ENCODE measurements around the gene DDA1.

- TF ChIP-seq, protein P1, sequence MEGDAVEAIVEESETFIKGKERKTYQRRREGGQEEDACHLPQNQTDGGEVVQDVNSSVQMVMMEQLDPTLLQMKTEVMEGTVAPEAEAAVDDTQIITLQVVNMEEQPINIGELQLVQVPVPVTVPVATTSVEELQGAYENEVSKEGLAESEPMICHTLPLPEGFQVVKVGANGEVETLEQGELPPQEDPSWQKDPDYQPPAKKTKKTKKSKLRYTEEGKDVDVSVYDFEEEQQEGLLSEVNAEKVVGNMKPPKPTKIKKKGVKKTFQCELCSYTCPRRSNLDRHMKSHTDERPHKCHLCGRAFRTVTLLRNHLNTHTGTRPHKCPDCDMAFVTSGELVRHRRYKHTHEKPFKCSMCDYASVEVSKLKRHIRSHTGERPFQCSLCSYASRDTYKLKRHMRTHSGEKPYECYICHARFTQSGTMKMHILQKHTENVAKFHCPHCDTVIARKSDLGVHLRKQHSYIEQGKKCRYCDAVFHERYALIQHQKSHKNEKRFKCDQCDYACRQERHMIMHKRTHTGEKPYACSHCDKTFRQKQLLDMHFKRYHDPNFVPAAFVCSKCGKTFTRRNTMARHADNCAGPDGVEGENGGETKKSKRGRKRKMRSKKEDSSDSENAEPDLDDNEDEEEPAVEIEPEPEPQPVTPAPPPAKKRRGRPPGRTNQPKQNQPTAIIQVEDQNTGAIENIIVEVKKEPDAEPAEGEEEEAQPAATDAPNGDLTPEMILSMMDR (IDR thresholded peaks at IDR 0.05): no peak
- no peak for TF ChIP-seq POLR2A (IDR thresholded peaks at IDR 0.05)
Measured at GRCh38 chr19:17325133-17325532, 15.8 kb downstream of the DDA1 start.

Data from adrenal gland (tissue), 5 donors.